Naive thymus-derived CD8-positive, alpha-beta T cell (primary cell): ENCODE results near the gene RBM45. TPM values are rescaled to one million over a fixed set of nuclear protein-coding genes. Genes with fewer than 3 reads are reported as not detected.

Experiments
- ATAC-seq, 2 donors: fragments of 150-1000 bp; cut with Tn5 transposase in 1 of 2; sonication (Bioruptor Pico), chemical (Tn5 transposase) in 1 of 2; 1 replicate in 1 of 2; 2 replicates in 1 of 2; pipeline ENCODE4 v1.10.0; 2021; ENCODE audit warnings: mild to moderate bottlenecking in 2 of 2, moderate library complexity in 2 of 2
- POLR2A ChIA-PET: fragments of 350-600 bp; sonication (Branson Sonifier 250); formaldehyde crosslinking; loops from one replicate; lab custom pipeline; 2021; ENCODE audit warnings: antibody characterized with exemption; lab: Charles Lee
- DNase-seq, 10 donors: peaks; one replicate each; pipeline versions ENCODE4 v3.0.0 to v3.0.0-alpha.2; 2020 to 2022
- H3K27ac Mint-ChIP-seq, 10 donors: one replicate each; pipeline ENCODE4 v1.8.0; 2020 to 2022; ENCODE audit warnings: mild to moderate bottlenecking in 10 of 10, mixed read lengths in 10 of 10, moderate library complexity in 4 of 10, inconsistent platforms in 1 of 10
- H3K27me3 Mint-ChIP-seq, 5 donors: one replicate each; pipeline ENCODE4 v1.8.0; 2021 to 2022; ENCODE audit warnings: mixed read lengths in 5 of 5
- H3K36me3 Mint-ChIP-seq, 3 donors: one replicate each; pipeline ENCODE4 v1.8.0; 2020 to 2022; ENCODE audit warnings: mixed read lengths in 3 of 3, mild to moderate bottlenecking in 2 of 3, inconsistent platforms in 1 of 3
- H3K4me1 Mint-ChIP-seq, 4 donors: one replicate each; pipeline ENCODE4 v1.8.0; 2021 to 2022; ENCODE audit warnings: mixed read lengths in 4 of 4
- H3K4me3 Mint-ChIP-seq, 10 donors: one replicate each; pipeline ENCODE4 v1.8.0; 2020 to 2022; ENCODE audit warnings: mild to moderate bottlenecking in 10 of 10, mixed read lengths in 10 of 10, moderate library complexity in 6 of 10, inconsistent platforms in 1 of 10
- H3K9me3 Mint-ChIP-seq, 9 donors: one replicate each; pipeline ENCODE4 v1.8.0; 2020 to 2022; ENCODE audit warnings: mixed read lengths in 9 of 9, mild to moderate bottlenecking in 3 of 9, inconsistent platforms in 1 of 9, moderate library complexity in 1 of 9
- polyA plus RNA-seq, 3 donors: library from polyadenylated mRNA; unstranded; fragments of 300-500 nt; fragmentation: Illumina TruSeq; gene quantifications; one replicate each; pipeline ENCODE4 v1.2.3, GENCODE V29; 2021
- total RNA-seq, 8 experiments: library from RNA in 2 of 8; stranded (reverse) in 2 of 8; gene quantifications; one replicate each; pipeline ENCODE4 v1.2.3 and lab custom pipeline; 2021 to 2026

Gene RBM45
- total and polyA plus RNA-seq, 5 experiments from 2014 or later = 8.8 to 18.4 (median 9.9) TPM

GRCh38 chr2:178115271-178115670, 3.0 kb downstream of the RBM45 start:
- no peak for DNase-seq
- Mint-ChIP-seq H3K36me3 (peaks cover 0 to 31% (median 3%) of the 10 kb centered on the region in 3 donors), H3K27me3 (no peaks in the 10 kb centered on the region), H3K9me3 (no peaks in the 10 kb centered on the region), H3K4me3 (no peak overlapping the region), H3K4me1 (peaks cover 19 to 51% (median 47%) of the 10 kb centered on the region in 4 donors), H3K27ac (peak overlapping the region in 1 of 10 donors; percentile 11)
- POLR2A ChIA-PET = no interaction called here
- no peak for ATAC-seq

GRCh38 chr2:178117725-178118124, 5.5 kb downstream of the RBM45 start:
- Mint-ChIP-seq H3K27me3 (no peaks in the 10 kb centered on the region), H3K4me3 (no peak overlapping the region), H3K36me3 (peaks cover 4 to 52% (median 14%) of the 10 kb centered on the region in 3 donors), H3K27ac (no peak overlapping the region), H3K9me3 (no peaks in the 10 kb centered on the region), H3K4me1 (peaks cover 15 to 41% (median 37%) of the 10 kb centered on the region in 4 donors)
- no peak for DNase-seq
- POLR2A ChIA-PET = no interaction called here
- no peak for ATAC-seq

- H3K27me3 Mint-ChIP-seq = no peaks in the 10 kb centered on the region
- ATAC-seq (no peak), DNase-seq (no peak)
- peaks cover 9 to 26% (median 24%) of the 10 kb centered on the region in 4 donors for H3K4me1 Mint-ChIP-seq
- POLR2A ChIA-PET = no interaction called here
- no peaks in the 10 kb centered on the region for H3K9me3 Mint-ChIP-seq
- H3K4me3 Mint-ChIP-seq = no peak overlapping the region
- peaks cover 4 to 68% (median 19%) of the 10 kb centered on the region in 3 donors for H3K36me3 Mint-ChIP-seq
- peak overlapping the region in 2 of 10 donors; percentile 8 to 73 for H3K27ac Mint-ChIP-seq
These were observed 7.1 kb downstream of the RBM45 start for GRCh38 chr2:178119179-178119922.

DNA sequence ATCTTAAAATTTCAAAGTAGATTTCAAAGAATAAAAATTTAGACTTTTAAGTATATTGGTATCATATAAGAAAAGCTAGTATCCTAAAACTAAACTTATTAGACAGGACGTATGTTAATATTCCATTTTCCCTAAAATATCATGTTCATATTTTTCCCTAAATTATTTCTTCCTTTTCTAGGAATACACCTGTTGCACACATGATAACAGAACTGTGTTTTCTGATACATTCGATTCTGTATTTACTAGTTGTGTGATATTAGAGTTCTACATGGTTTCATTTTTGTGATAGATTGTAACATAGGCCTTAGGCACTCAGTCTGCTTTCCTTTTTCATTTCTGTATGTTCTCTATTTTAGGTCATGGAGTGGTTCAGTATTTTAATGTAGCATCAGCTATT, 10.9 kb downstream of the RBM45 start:
- POLR2A ChIA-PET = no interaction called here
- H3K4me1 Mint-ChIP-seq = peaks cover 4 to 15% (median 13%) of the 10 kb centered on the region in 4 donors
- no peak overlapping the region for H3K4me3 Mint-ChIP-seq
- ATAC-seq = no peak
- H3K9me3 Mint-ChIP-seq = no peaks in the 10 kb centered on the region
- H3K27me3 Mint-ChIP-seq = no peaks in the 10 kb centered on the region
- peak overlapping the region in 1 of 10 donors; percentile 20 for H3K27ac Mint-ChIP-seq
- DNase-seq = no peak
- peaks cover 10 to 81% (median 38%) of the 10 kb centered on the region in 3 donors for H3K36me3 Mint-ChIP-seq

- H3K9me3 Mint-ChIP-seq = no peaks in the 10 kb centered on the region
- H3K36me3 Mint-ChIP-seq = peaks cover 17 to 83% (median 39%) of the 10 kb centered on the region in 3 donors
- H3K27me3 Mint-ChIP-seq = no peaks in the 10 kb centered on the region
- peak overlapping the region in 2 of 10 donors; percentile 4 to 44 for H3K27ac Mint-ChIP-seq
- no peak for DNase-seq
- H3K4me3 Mint-ChIP-seq = no peak overlapping the region
- no peak for ATAC-seq
- H3K4me1 Mint-ChIP-seq = peaks cover 0 to 8% (median 4%) of the 10 kb centered on the region in 4 donors
- POLR2A ChIA-PET = no interaction called here
These were observed 12.9 kb downstream of the RBM45 start for GRCh38 chr2:178125125-178125524.

DNA sequence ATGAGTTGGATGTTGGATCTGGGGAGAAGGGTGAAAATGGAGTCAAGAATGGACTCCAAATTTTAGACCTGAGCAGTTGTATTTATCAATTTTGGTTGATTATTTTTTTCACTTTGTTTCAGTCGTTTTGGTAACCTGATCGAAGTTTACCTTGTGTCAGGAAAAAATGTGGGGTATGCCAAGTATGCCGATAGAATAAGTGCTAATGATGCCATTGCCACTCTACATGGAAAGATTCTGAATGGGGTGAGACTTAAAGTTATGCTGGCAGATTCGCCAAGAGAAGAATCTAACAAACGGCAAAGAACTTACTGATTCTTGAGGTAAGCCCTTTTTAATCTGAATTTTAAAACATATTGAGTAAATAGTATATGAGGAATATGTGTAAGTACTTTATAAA, 13.6 kb downstream of the RBM45 start:
- DNase-seq (no peak), ATAC-seq (no peak)
- Mint-ChIP-seq H3K27me3 (no peaks in the 10 kb centered on the region), H3K36me3 (peaks cover 14 to 82% (median 39%) of the 10 kb centered on the region in 3 donors), H3K27ac (peak overlapping the region in 2 of 10 donors; percentile 4 to 44), H3K4me3 (no peak overlapping the region), H3K9me3 (no peaks in the 10 kb centered on the region), H3K4me1 (peaks cover 0 to 8% (median 3%) of the 10 kb centered on the region in 4 donors)
- POLR2A ChIA-PET = no interaction called here

GRCh38 chr2:178128836-178129630, 16.8 kb downstream of the RBM45 start:
- no peak for ATAC-seq
- no peak overlapping the region for H3K27ac Mint-ChIP-seq
- H3K9me3 Mint-ChIP-seq = no peaks in the 10 kb centered on the region
- H3K36me3 Mint-ChIP-seq = peaks cover 16 to 74% (median 25%) of the 10 kb centered on the region in 3 donors
- H3K4me1 Mint-ChIP-seq = peaks cover 0 to 8% (median 3%) of the 10 kb centered on the region in 4 donors
- no peak overlapping the region for H3K4me3 Mint-ChIP-seq
- POLR2A ChIA-PET = no interaction called here
- no peak for DNase-seq
- H3K27me3 Mint-ChIP-seq = no peaks in the 10 kb centered on the region

- DNase-seq (no peak), ATAC-seq (no peak)
- H3K4me3 Mint-ChIP-seq = no peak overlapping the region
- peaks cover 0 to 3% (median 0%) of the 10 kb centered on the region in 4 donors for H3K4me1 Mint-ChIP-seq
- H3K27ac Mint-ChIP-seq = peak overlapping the region in 2 of 10 donors; percentile 7 to 34
- H3K27me3 Mint-ChIP-seq = no peaks in the 10 kb centered on the region
- no peaks in the 10 kb centered on the region for H3K9me3 Mint-ChIP-seq
- POLR2A ChIA-PET = interaction anchor here (0.6 kb wide), 1 partner anchor 11 kb away, joined by 3 read pairs; no protein-coding TSS in a partner anchor
- peaks cover 5 to 34% (median 8%) of the 10 kb centered on the region in 3 donors for H3K36me3 Mint-ChIP-seq
These were observed 24.2 kb downstream of the RBM45 start for GRCh38 chr2:178136321-178137025.

GRCh38 chr2:178142274-178143065, 30.2 kb downstream of the RBM45 start:
- H3K9me3 Mint-ChIP-seq = no peaks in the 10 kb centered on the region
- ATAC-seq (no peak), DNase-seq (no peak)
- H3K4me1 Mint-ChIP-seq = no peaks in the 10 kb centered on the region
- H3K36me3 Mint-ChIP-seq = no peaks in the 10 kb centered on the region
- H3K27ac Mint-ChIP-seq = no peak overlapping the region
- POLR2A ChIA-PET = no interaction called here
- no peak overlapping the region for H3K4me3 Mint-ChIP-seq
- peaks cover under 1 to 28% (median 5%) of the 10 kb centered on the region in 5 donors for H3K27me3 Mint-ChIP-seq

- H3K4me3 Mint-ChIP-seq = no peak overlapping the region
- H3K4me1 Mint-ChIP-seq = no peaks in the 10 kb centered on the region
- no peak overlapping the region for H3K27ac Mint-ChIP-seq
- peaks cover 3 to 34% (median 7%) of the 10 kb centered on the region in 5 donors for H3K27me3 Mint-ChIP-seq
- no peak for ATAC-seq
- no peaks in the 10 kb centered on the region for H3K9me3 Mint-ChIP-seq
- no peaks in the 10 kb centered on the region for H3K36me3 Mint-ChIP-seq
- no peak for DNase-seq
- POLR2A ChIA-PET = no interaction called here
These were observed 31.2 kb downstream of the RBM45 start for GRCh38 chr2:178143481-178143880.

GRCh38 chr2:178152033-178152432, 39.8 kb downstream of the RBM45 start:
- POLR2A ChIA-PET = no interaction called here
- peaks cover 0 to 11% (median 0%) of the 10 kb centered on the region in 3 donors for H3K36me3 Mint-ChIP-seq

GRCh38 chr2:178152542-178152941, 40.3 kb downstream of the RBM45 start:
- H3K27me3 Mint-ChIP-seq = peaks cover 18 to 32% (median 29%) of the 10 kb centered on the region in 5 donors
- no peak for DNase-seq
- no peaks in the 10 kb centered on the region for H3K4me1 Mint-ChIP-seq

More at GRCh38 chr2:178152033-178152432, 39.8 kb downstream of the RBM45 start:
- H3K4me1 Mint-ChIP-seq = no peaks in the 10 kb centered on the region
- ATAC-seq (no peak), DNase-seq (no peak)
- peaks cover 0 to 21% (median 7%) of the 10 kb centered on the region in 9 donors for H3K9me3 Mint-ChIP-seq
- no peak overlapping the region for H3K4me3 Mint-ChIP-seq
- peaks cover 18 to 36% (median 29%) of the 10 kb centered on the region in 5 donors for H3K27me3 Mint-ChIP-seq
- H3K27ac Mint-ChIP-seq = no peak overlapping the region

More at GRCh38 chr2:178152542-178152941, 40.3 kb downstream of the RBM45 start:
- POLR2A ChIA-PET = no interaction called here
- Mint-ChIP-seq H3K36me3 (peaks cover 0 to 11% (median 0%) of the 10 kb centered on the region in 3 donors), H3K27ac (no peak overlapping the region), H3K4me3 (no peak overlapping the region), H3K9me3 (peaks cover 0 to 21% (median 7%) of the 10 kb centered on the region in 9 donors)
- no peak for ATAC-seq
